Glomerular visceral epithelial cell (primary cell): Measurements from ENCODE around the gene CHL1.

Source experiments
- DNase-seq: peaks from one replicate; pipeline ENCODE4 v3.0.0-alpha.2; 2016; ENCODE audit errors: extremely low spot score

Gene CHL1

GRCh38 chr3:411226-411625 is 214.7 kb downstream of the CHL1 start:
- DNase-seq: no peak

DNA sequence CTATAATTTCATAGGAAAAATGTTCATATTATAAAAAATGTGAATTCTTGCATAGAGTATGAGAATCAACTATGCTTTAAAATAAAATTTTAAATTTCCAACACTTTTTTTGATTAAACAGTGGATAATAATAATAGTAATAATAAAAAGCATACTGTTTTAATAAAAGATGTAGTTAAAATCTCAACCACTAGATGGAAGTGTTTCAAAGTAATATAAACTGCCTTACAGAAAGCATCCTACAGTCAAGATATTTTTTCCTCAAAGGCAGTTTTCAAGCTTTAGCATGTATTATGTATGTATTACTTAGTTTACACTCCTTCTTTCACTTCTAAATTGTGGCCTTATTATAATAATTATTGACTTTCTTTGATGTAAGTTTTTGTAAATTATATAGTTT is 217.5 kb downstream of the CHL1 start:
- no peak for DNase-seq

DNA sequence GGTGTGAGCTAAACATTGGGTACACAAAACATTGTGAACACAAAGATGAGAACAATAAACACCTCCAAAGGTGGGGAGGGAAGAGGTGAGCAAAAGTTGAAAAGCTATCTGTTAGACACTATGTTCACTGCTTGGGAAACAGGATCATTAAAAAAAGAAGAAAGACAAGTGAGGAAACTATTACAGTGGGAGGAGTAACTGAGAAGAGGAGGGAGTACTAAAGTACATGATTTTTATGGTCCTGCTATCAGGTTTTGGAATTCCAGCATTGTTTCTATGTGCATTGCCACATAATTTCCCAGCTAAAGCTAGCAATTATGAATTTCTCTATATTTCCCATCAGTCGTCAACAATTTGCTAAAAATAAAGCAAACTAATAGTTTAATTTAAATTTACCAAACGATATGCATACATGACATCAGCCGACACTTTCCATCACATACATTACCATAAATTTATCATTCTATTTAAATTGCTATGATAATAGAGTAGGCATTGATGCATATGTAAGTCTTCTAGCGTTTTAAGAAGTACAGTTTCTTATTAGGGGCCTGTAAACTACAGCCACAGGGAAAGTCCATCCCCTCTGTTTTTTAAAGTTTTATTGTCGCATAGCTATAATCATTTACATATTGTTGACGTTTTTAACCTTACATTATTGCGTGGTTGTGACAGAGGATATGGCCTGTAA is 221.8 kb downstream of the CHL1 start:
- no peak for DNase-seq

DNA sequence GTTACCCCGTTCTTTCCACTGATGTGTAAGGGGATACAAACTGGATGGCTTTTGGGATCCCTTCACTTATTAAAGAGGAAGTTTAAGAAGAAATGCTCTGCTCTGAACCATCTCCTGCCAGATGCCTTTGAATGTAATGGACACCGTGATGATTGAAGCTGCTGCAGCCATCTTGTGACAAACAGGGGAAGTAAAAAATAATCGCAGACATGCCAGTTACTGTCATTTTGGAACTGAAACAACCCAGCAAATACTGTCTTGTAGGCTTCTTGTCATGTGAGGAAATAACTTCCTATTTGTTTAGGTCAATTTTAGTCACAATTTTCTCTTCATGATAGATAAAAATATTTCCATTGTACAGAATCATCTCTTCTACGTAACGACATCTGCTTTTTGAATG is 224.0 kb downstream of the CHL1 start:
- no peak for DNase-seq

GRCh38 chr3:425079-425478 is 228.5 kb downstream of the CHL1 start:
- no peak for DNase-seq

- DNase-seq: no peak
These were observed 229.5 kb downstream of the CHL1 start for GRCh38 chr3:426072-426471.

DNA sequence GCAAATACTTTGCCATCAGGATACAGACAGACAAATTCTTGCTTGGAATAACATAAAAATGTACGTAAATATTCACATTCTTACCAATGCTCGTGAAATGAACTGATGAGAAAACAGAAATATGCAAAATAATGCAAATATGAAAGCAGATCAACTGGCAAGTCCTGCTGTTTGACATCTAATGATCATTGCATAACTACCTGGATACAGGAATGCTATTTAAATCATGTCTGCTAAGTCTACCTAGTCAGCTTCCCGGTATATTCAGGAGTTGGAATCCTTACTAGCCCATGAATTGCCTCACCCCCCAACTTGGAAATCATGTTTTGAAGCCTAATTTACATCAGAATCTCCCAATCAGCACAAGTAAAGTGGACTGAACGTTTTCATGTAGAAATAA is 230.6 kb downstream of the CHL1 start:
- DNase-seq: no peak

- no peak for DNase-seq
These were observed 233.6 kb downstream of the CHL1 start for GRCh38 chr3:430186-430585.

GRCh38 chr3:435161-435560 is 238.6 kb downstream of the CHL1 start:
- no peak for DNase-seq

GRCh38 chr3:436053-436452 is 239.5 kb downstream of the CHL1 start:
- no peak for DNase-seq

GRCh38 chr3:440826-441225 is 244.3 kb downstream of the CHL1 start:
- no peak for DNase-seq

- no peak for DNase-seq
These were observed 249.4 kb downstream of the CHL1 start for GRCh38 chr3:445960-446359.

- DNase-seq: no peak
These were observed 251.1 kb downstream of the CHL1 start for GRCh38 chr3:447671-448070.

DNA sequence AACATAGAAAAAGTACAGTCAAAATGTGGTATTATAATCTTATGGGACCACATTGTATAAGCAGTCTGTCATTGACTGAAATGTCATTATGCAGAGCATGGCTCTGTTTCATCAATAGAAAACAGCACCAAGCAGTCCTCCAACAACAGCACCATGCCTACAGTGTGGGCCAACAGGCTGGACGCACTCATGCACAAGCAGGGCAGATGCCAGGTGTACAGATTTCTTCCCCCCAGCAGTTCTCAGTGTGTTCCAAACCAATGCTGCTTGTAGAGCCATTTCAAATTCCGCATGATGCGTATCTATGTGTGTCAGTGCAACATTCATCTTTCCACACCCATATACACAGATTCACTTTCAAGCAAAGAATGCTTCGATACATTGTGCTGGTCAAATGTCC is 253.1 kb downstream of the CHL1 start:
- DNase-seq: no peak

DNA sequence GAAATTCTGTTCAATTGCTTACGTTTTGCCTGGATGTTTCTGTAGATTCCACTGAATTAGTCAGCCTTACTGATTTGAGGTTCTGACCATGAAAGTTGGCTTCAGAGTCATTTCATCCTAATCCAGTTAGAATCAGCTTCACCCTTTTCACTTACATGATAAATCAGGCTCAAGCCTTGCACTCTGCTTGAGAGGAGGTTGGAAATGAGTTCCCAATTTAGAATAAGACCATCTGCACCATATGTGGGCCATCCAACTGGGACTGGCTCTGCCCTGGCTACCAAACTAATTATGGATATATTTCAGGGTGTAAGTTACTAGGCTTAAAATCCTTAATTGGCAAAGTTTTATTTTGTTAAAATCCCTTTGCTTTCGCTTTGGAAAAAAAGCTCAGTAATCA is 255.7 kb downstream of the CHL1 start:
- DNase-seq: no peak

DNA sequence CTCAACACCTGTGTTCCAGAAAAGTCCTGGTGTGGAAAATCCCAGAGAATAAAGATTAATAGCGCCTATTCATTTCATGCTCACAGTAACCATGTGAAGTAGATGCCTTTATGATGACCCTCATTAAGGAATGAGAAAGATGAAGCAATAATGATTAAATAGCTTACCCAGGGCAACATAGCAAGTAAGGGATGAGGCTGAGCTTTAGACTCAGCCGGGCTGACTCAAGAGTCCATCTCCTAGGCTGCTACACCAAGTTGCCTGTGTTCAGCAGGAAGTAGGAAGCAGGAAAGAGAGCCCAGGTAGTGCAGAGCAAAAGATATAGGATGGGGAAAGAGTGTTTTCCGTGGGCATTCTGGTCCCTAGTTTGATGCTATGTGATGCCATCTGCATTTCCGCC is 256.5 kb downstream of the CHL1 start:
- DNase-seq: no peak

DNA sequence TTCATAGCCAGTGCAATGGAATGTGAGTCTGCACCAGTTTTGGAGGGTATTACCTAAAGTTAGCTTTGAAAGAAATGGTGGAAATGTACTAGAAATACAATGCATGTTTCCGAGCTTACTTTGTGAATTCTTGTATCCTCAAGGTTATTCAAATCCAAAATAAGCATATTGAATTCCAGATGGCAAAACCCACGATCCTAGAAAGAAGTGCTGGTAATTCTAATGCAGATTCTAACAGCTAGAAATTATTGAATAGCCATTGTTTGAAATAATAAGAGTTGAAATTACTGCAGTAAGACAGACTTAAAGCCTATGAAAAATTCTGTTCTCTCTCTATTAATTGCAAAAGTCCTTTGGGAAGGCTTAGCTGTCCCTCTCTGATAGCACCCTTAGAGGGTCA is 258.4 kb downstream of the CHL1 start:
- DNase-seq: no peak

- DNase-seq: no peak
These were observed 261.6 kb downstream of the CHL1 start for GRCh38 chr3:458124-458523.

GRCh38 chr3:458653-459310 is 262.2 kb downstream of the CHL1 start:
- no peak for DNase-seq
